Loucy (cell line): ENCODE results near the gene MB.

Experiments used
- EZH2phosphoT487 ChIP-seq: fragments of 200-600 bp; IDR thresholded peaks from 2 replicates; pipeline ENCODE4 v1.6.1; 2018; ENCODE audit warnings: antibody characterized with exemption, mild to moderate bottlenecking, moderate library complexity, borderline replicate concordance
- TF ChIP-seq, protein P1 (sequence below): fragments of 200-600 bp; sonication (generic); conservative IDR thresholded peaks from 2 replicates; pipeline ENCODE4 v1.5.1; 2014; ENCODE audit warnings: mild to moderate bottlenecking, antibody characterized with exemption, low read length

DNA sequence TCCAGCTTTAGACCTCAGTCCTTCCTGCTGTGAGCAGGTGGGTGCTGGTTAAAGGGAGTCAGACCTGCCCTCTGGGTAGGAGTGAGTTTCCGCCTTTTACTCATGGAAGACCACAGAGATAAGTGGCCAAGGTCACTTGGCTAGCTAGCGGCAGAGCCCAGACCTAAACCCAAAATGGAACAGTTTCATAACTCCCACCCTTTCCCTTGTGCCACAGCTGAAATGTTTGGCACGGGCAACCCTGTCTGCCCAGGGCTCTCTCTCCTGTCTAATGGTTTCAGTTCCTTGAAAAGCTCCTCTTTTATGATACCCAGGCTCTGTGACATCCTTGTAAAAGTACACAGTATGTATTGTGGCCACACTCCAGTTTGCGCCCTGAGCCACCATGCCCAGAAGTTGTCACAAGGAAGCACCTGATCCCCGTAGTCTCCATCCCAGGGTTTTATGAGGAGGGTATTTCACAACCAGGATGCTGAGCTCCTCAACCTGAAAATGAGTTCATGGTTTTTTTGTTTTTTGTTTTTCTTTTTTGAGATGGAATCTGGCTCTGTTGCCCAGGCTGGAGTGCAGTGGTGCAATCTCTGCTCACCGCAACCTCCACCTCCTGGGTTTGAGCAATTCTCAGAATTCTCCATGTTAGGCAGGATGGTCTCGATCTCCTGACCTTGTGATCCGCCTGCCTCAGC lies 5.1 kb downstream of the MB start:
- TF ChIP-seq, protein P1, sequence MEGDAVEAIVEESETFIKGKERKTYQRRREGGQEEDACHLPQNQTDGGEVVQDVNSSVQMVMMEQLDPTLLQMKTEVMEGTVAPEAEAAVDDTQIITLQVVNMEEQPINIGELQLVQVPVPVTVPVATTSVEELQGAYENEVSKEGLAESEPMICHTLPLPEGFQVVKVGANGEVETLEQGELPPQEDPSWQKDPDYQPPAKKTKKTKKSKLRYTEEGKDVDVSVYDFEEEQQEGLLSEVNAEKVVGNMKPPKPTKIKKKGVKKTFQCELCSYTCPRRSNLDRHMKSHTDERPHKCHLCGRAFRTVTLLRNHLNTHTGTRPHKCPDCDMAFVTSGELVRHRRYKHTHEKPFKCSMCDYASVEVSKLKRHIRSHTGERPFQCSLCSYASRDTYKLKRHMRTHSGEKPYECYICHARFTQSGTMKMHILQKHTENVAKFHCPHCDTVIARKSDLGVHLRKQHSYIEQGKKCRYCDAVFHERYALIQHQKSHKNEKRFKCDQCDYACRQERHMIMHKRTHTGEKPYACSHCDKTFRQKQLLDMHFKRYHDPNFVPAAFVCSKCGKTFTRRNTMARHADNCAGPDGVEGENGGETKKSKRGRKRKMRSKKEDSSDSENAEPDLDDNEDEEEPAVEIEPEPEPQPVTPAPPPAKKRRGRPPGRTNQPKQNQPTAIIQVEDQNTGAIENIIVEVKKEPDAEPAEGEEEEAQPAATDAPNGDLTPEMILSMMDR: no peak
- TF ChIP-seq EZH2phosphoT487: no peak
